BLaER1 (cell line): Measurements from ENCODE around the gene C1QTNF9B.
"Not testable (repeated sequence)": the region's sequence is repeated elsewhere in the genome, so short reads cannot be mapped to it uniquely, and the experiment has no call there.

Experiments
- H3K27ac ChIP-seq: shearing (Covaris generic); formaldehyde crosslinking; 2 replicates; pipeline ENCODE4 v1.8.1; 2022
- H3K27me3 ChIP-seq: shearing (Covaris generic); formaldehyde crosslinking; 2 replicates; pipeline ENCODE4 v1.8.1; 2022
- H3K36me3 ChIP-seq: shearing (Covaris generic); formaldehyde crosslinking; 2 replicates; pipeline ENCODE4 v1.8.1; 2022
- H3K4me1 ChIP-seq: shearing (Covaris generic); formaldehyde crosslinking; 2 replicates; pipeline ENCODE4 v1.8.1; 2022
- H3K4me2 ChIP-seq: shearing (Covaris generic); formaldehyde crosslinking; 2 replicates; pipeline ENCODE4 v1.8.1; 2022
- H3K4me3 ChIP-seq: shearing (Covaris generic); formaldehyde crosslinking; 2 replicates; pipeline ENCODE4 v1.8.1; 2022
- H3K9ac ChIP-seq: shearing (Covaris generic); formaldehyde crosslinking; 2 replicates; pipeline ENCODE4 v1.8.1; 2022
- H3K9me3 ChIP-seq: shearing (Covaris generic); formaldehyde crosslinking; 2 replicates; pipeline ENCODE4 v1.8.1; 2022
- H4K20me1 ChIP-seq: shearing (Covaris generic); formaldehyde crosslinking; 2 replicates; pipeline ENCODE4 v1.8.1; 2022
- Cebpa-rat ChIP-seq: shearing (Covaris generic); IDR thresholded peaks from 2 replicates; pipeline ENCODE4 v1.8.1; 2022

C1QTNF9B gene

GRCh38 chr13:23897452-23897919 lies at the start of gene C1QTNF9B:
Gene C1QTNF9B (minus strand): TSS chr13:23897502.
- not testable (repeated sequence) for H3K4me1 ChIP-seq, H3K9me3 ChIP-seq, H3K9ac ChIP-seq, H3K36me3 ChIP-seq, H3K4me2 ChIP-seq, H3K27ac ChIP-seq, H3K4me3 ChIP-seq, H4K20me1 ChIP-seq, H3K27me3 ChIP-seq

- no peaks in the 10 kb centered on the region for H3K36me3 ChIP-seq
- H3K4me1 ChIP-seq = no peaks in the 10 kb centered on the region
- no peak overlapping the region for H3K4me2 ChIP-seq
- H4K20me1 ChIP-seq = no peaks in the 10 kb centered on the region
- no peaks in the 10 kb centered on the region for H3K27me3 ChIP-seq
- no peak for TF ChIP-seq Cebpa-rat
- no peak overlapping the region for H3K4me3 ChIP-seq
- no peaks in the 10 kb centered on the region for H3K9me3 ChIP-seq
- no peak overlapping the region for H3K27ac ChIP-seq
- no peak overlapping the region for H3K9ac ChIP-seq
These were observed 49.6 kb upstream of the C1QTNF9B start for GRCh38 chr13:23946900-23947299.

GRCh38 chr13:23946067-23946466 lies 48.8 kb upstream of the C1QTNF9B start:
- Histone ChIP-seq H3K4me2 (no peak overlapping the region), H3K9me3 (no peaks in the 10 kb centered on the region), H3K4me1 (no peaks in the 10 kb centered on the region), H3K27me3 (no peaks in the 10 kb centered on the region), H4K20me1 (no peaks in the 10 kb centered on the region), H3K4me3 (no peak overlapping the region), H3K36me3 (no peaks in the 10 kb centered on the region), H3K9ac (no peak overlapping the region), H3K27ac (no peak overlapping the region)
- no peak for TF ChIP-seq Cebpa-rat

GRCh38 chr13:23945612-23946011 lies 48.3 kb upstream of the C1QTNF9B start:
- no peaks in the 10 kb centered on the region for H3K27me3 ChIP-seq
- H3K9me3 ChIP-seq = no peaks in the 10 kb centered on the region
- no peak overlapping the region for H3K27ac ChIP-seq
- no peaks in the 10 kb centered on the region for H4K20me1 ChIP-seq
- H3K4me3 ChIP-seq = no peak overlapping the region
- no peak overlapping the region for H3K4me2 ChIP-seq
- TF ChIP-seq Cebpa-rat = no peak
- H3K36me3 ChIP-seq = no peaks in the 10 kb centered on the region
- no peaks in the 10 kb centered on the region for H3K4me1 ChIP-seq
- H3K9ac ChIP-seq = no peak overlapping the region

GRCh38 chr13:23941211-23941610 lies 43.9 kb upstream of the C1QTNF9B start:
- no peak for TF ChIP-seq Cebpa-rat
- no peak overlapping the region for H3K27ac ChIP-seq
- H3K27me3 ChIP-seq = no peaks in the 10 kb centered on the region
- no peaks in the 10 kb centered on the region for H3K9me3 ChIP-seq
- H4K20me1 ChIP-seq = no peaks in the 10 kb centered on the region
- no peak overlapping the region for H3K9ac ChIP-seq
- H3K4me3 ChIP-seq = no peak overlapping the region
- no peaks in the 10 kb centered on the region for H3K36me3 ChIP-seq
- no peaks in the 10 kb centered on the region for H3K4me1 ChIP-seq
- H3K4me2 ChIP-seq = no peak overlapping the region

GRCh38 chr13:23939666-23940065 lies 42.4 kb upstream of the C1QTNF9B start:
- not testable (repeated sequence) for H3K36me3 ChIP-seq, H3K9me3 ChIP-seq, H3K27me3 ChIP-seq, H4K20me1 ChIP-seq, H3K4me1 ChIP-seq, H3K4me2 ChIP-seq, H3K9ac ChIP-seq, H3K27ac ChIP-seq, H3K4me3 ChIP-seq

- H3K4me2 ChIP-seq = no peak overlapping the region
- no peaks in the 10 kb centered on the region for H3K4me1 ChIP-seq
- no peak overlapping the region for H3K27ac ChIP-seq
- no peaks in the 10 kb centered on the region for H4K20me1 ChIP-seq
- no peak overlapping the region for H3K4me3 ChIP-seq
- no peak for TF ChIP-seq Cebpa-rat
- H3K9ac ChIP-seq = no peak overlapping the region
- no peaks in the 10 kb centered on the region for H3K9me3 ChIP-seq
- no peaks in the 10 kb centered on the region for H3K27me3 ChIP-seq
- no peaks in the 10 kb centered on the region for H3K36me3 ChIP-seq
These were observed 37.2 kb upstream of the C1QTNF9B start for GRCh38 chr13:23934520-23934919.

GRCh38 chr13:23928985-23929384 lies 31.7 kb upstream of the C1QTNF9B start:
- no peaks in the 10 kb centered on the region for H3K36me3 ChIP-seq
- no peaks in the 10 kb centered on the region for H4K20me1 ChIP-seq
- H3K4me1 ChIP-seq = no peaks in the 10 kb centered on the region
- no peak for TF ChIP-seq Cebpa-rat
- no peak overlapping the region for H3K4me3 ChIP-seq
- H3K9ac ChIP-seq = no peak overlapping the region
- H3K27me3 ChIP-seq = no peaks in the 10 kb centered on the region
- H3K4me2 ChIP-seq = no peak overlapping the region
- H3K27ac ChIP-seq = no peak overlapping the region
- no peaks in the 10 kb centered on the region for H3K9me3 ChIP-seq

- Histone ChIP-seq H3K27me3 (no peaks in the 10 kb centered on the region), H4K20me1 (no peaks in the 10 kb centered on the region), H3K4me1 (no peaks in the 10 kb centered on the region), H3K4me3 (no peak overlapping the region), H3K4me2 (no peak overlapping the region), H3K9me3 (no peaks in the 10 kb centered on the region), H3K27ac (no peak overlapping the region), H3K9ac (no peak overlapping the region), H3K36me3 (no peaks in the 10 kb centered on the region)
- TF ChIP-seq Cebpa-rat = no peak
These were observed 25.7 kb upstream of the C1QTNF9B start for GRCh38 chr13:23923031-23923430.

- Histone ChIP-seq H3K27ac (no peak overlapping the region), H4K20me1 (no peaks in the 10 kb centered on the region), H3K4me1 (no peaks in the 10 kb centered on the region), H3K4me2 (no peak overlapping the region), H3K36me3 (no peaks in the 10 kb centered on the region), H3K9me3 (no peaks in the 10 kb centered on the region), H3K9ac (no peak overlapping the region), H3K27me3 (no peaks in the 10 kb centered on the region), H3K4me3 (no peak overlapping the region)
- no peak for TF ChIP-seq Cebpa-rat
These were observed 25.0 kb upstream of the C1QTNF9B start for GRCh38 chr13:23922005-23922932.
